Sigmoid colon (tissue), 4 donors: ENCODE measurements around the gene PDCD10.

ENCODE experiments used
- EP300 ChIP-seq, 4 donors: sonication (generic); formaldehyde crosslinking; IDR thresholded peaks; one replicate each; pipeline ENCODE4 v1.6.1; 2017; ENCODE audit warnings: antibody characterized with exemption in 4 of 4
- POLR2A ChIP-seq, 2 donors: fragments of 450-650 bp; IDR thresholded peaks; one replicate each; pipeline ENCODE4 v1.6.1; 2016; ENCODE audit warnings: antibody characterized with exemption in 2 of 2, mild to moderate bottlenecking in 2 of 2, moderate library complexity in 2 of 2
- POLR2AphosphoS5 ChIP-seq, 4 donors: sonication (generic); formaldehyde crosslinking; IDR thresholded peaks; one replicate each; pipeline ENCODE4 v1.6.1; 2017; ENCODE audit warnings: antibody characterized with exemption in 4 of 4
- TF ChIP-seq, protein P1 (sequence below), 4 experiments: fragments of 450-650 bp in 3 of 4; fragments of 200-600 bp in 1 of 4; IDR thresholded peaks; one replicate each; pipeline ENCODE4 v1.5.1; 2016 to 2019; ENCODE audit warnings: antibody characterized with exemption in 4 of 4, mild to moderate bottlenecking in 3 of 4, moderate library complexity in 2 of 4

DNA sequence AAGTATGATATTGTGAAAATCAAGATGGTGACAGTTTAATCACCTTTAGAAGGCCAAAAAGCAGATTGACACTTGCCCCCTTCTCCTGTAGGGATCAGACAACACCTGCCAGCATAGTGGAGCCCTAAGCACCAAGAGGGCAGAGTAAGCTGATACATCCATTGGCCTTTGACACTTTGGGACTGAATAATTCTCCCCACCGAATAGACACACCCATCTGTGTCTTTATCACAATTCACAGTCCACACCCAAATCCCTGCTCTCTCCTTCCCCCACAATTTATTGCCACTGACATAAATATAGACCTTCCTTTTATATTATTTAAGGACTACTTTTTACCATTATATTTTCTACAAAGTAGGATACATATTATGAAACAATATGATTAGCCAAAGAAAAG, 77.9 kb downstream of the PDCD10 start:
- no peak for TF ChIP-seq EP300 (IDR thresholded peaks at IDR 0.05)
- TF ChIP-seq, protein P1, sequence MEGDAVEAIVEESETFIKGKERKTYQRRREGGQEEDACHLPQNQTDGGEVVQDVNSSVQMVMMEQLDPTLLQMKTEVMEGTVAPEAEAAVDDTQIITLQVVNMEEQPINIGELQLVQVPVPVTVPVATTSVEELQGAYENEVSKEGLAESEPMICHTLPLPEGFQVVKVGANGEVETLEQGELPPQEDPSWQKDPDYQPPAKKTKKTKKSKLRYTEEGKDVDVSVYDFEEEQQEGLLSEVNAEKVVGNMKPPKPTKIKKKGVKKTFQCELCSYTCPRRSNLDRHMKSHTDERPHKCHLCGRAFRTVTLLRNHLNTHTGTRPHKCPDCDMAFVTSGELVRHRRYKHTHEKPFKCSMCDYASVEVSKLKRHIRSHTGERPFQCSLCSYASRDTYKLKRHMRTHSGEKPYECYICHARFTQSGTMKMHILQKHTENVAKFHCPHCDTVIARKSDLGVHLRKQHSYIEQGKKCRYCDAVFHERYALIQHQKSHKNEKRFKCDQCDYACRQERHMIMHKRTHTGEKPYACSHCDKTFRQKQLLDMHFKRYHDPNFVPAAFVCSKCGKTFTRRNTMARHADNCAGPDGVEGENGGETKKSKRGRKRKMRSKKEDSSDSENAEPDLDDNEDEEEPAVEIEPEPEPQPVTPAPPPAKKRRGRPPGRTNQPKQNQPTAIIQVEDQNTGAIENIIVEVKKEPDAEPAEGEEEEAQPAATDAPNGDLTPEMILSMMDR (IDR thresholded peaks at IDR 0.05): no peak
- no peak for TF ChIP-seq POLR2A (IDR thresholded peaks at IDR 0.05)
- no peak for TF ChIP-seq POLR2AphosphoS5 (IDR thresholded peaks at IDR 0.05)
